Muscle of leg (tissue), 16 donors: Measurements from ENCODE around the gene ZFP36L2. TPM values are rescaled to one million over a fixed set of nuclear protein-coding genes. Genes with fewer than 3 reads are reported as not detected.

ENCODE experiments used
- DNase-seq: peaks from one replicate; pipeline ENCODE4 v3.0.0; 2013
- H3K27ac ChIP-seq: one replicate; pipeline ENCODE4 v1.5.1; 2013; ENCODE audit warnings: mild to moderate bottlenecking, low read length, control low read depth
- H3K27me3 ChIP-seq: one replicate; pipeline ENCODE4 v1.6.1; 2013; ENCODE audit warnings: low read length; ENCODE audit not compliant: control insufficient read depth, insufficient read depth
- H3K36me3 ChIP-seq: one replicate; pipeline ENCODE4 v1.6.1; 2013; ENCODE audit warnings: low read length; ENCODE audit not compliant: control insufficient read depth, insufficient read depth
- H3K4me1 ChIP-seq: one replicate; pipeline ENCODE4 v1.6.1; 2013; ENCODE audit warnings: low read length; ENCODE audit not compliant: control insufficient read depth, insufficient read depth
- H3K4me3 ChIP-seq: one replicate; pipeline ENCODE4 v1.5.1; 2013; ENCODE audit warnings: low read length, control low read depth
- H3K9me3 ChIP-seq: replicated peaks from 2 replicates; pipeline ENCODE4 v1.6.1; 2013; ENCODE audit warnings: low read depth, low read length; ENCODE audit not compliant: control insufficient read depth
- WGBS: methylation state at CpG from one replicate; pipeline ENCODE4 v1.1.5; 2013; ENCODE audit warnings: missing lambda C conversion rate; ENCODE audit not compliant: insufficient coverage; 5-methylcytosine and 5-hydroxymethylcytosine counted together
- long read RNA-seq, 11 donors: transcript quantifications; one replicate each; lab custom pipeline, GENCODE V29; 2026
- polyA plus RNA-seq, 8 donors: library from polyadenylated mRNA; unstranded; fragments of 120-200 nt; gene quantifications; one replicate each; pipeline versions ENCODE4 v1.2.1 to v1.2.3, GENCODE V29; 2013; ENCODE audit warnings: inconsistent platforms in 1 of 8, low replicate concordance in 1 of 8; ENCODE audit not compliant: insufficient read length in 8 of 8, insufficient read depth in 1 of 8
- total RNA-seq: library from RNA; stranded (reverse); fragments of 120-200 nt; gene quantifications from one replicate; pipeline ENCODE4 v1.2.4, GENCODE V29; 2013

The ZFP36L2 gene, protein sequence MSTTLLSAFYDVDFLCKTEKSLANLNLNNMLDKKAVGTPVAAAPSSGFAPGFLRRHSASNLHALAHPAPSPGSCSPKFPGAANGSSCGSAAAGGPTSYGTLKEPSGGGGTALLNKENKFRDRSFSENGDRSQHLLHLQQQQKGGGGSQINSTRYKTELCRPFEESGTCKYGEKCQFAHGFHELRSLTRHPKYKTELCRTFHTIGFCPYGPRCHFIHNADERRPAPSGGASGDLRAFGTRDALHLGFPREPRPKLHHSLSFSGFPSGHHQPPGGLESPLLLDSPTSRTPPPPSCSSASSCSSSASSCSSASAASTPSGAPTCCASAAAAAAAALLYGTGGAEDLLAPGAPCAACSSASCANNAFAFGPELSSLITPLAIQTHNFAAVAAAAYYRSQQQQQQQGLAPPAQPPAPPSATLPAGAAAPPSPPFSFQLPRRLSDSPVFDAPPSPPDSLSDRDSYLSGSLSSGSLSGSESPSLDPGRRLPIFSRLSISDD
- total RNA-seq (12.0 TPM), polyA plus RNA-seq (10 to 100 TPM; 51.9 to 82.2 (median 67.9) TPM)
- long read RNA-seq, donor 1, transcript ZFP36L2-201 (2 exons, 3,696 nt) = major isoform, 14 of 14 reads
- long read RNA-seq, donor 1, partial matches to known transcripts = 0 of 14 reads
- long read RNA-seq, donor 1, other reads (novel, unspliced or antisense) = 0 of 14 reads
- long read RNA-seq, donor 2, partial matches to known transcripts = 0 of 3 reads
- long read RNA-seq, donor 2, other reads (novel, unspliced or antisense) = 0 of 3 reads
- long read RNA-seq, donor 3, transcript ZFP36L2-201 (2 exons, 3,696 nt) = major isoform, 40 of 40 reads
- long read RNA-seq, donor 3, partial matches to known transcripts = 0 of 40 reads
- long read RNA-seq, donor 3, other reads (novel, unspliced or antisense) = 0 of 40 reads
- long read RNA-seq, donor 4, transcript ZFP36L2-201 (2 exons, 3,696 nt) = major isoform, 37 of 37 reads
- long read RNA-seq, donor 4, partial matches to known transcripts = 0 of 37 reads
- long read RNA-seq, donor 4, other reads (novel, unspliced or antisense) = 0 of 37 reads
- long read RNA-seq, donor 5, transcript ZFP36L2-201 (2 exons, 3,696 nt) = major isoform, 50 of 50 reads
- long read RNA-seq, donor 5, partial matches to known transcripts = 0 of 50 reads
- long read RNA-seq, donor 5, other reads (novel, unspliced or antisense) = 0 of 50 reads
- long read RNA-seq, donor 6, transcript ZFP36L2-201 (2 exons, 3,696 nt) = major isoform, 31 of 31 reads
- long read RNA-seq, donor 6, partial matches to known transcripts = 0 of 31 reads
- long read RNA-seq, donor 6, other reads (novel, unspliced or antisense) = 0 of 31 reads
- long read RNA-seq, donor 7, transcript ZFP36L2-201 (2 exons, 3,696 nt) = major isoform, 23 of 23 reads
- long read RNA-seq, donor 7, partial matches to known transcripts = 0 of 23 reads
- long read RNA-seq, donor 7, other reads (novel, unspliced or antisense) = 0 of 23 reads
- long read RNA-seq, donor 8, transcript ZFP36L2-201 (2 exons, 3,696 nt) = major isoform, 17 of 50 reads
- long read RNA-seq, donor 8, partial matches to known transcripts = 33 of 50 reads
- long read RNA-seq, donor 8, other reads (novel, unspliced or antisense) = 0 of 50 reads
- long read RNA-seq, donor 9, transcript ZFP36L2-201 (2 exons, 3,696 nt) = major isoform, 13 of 13 reads
- long read RNA-seq, donor 9, partial matches to known transcripts = 0 of 13 reads
- long read RNA-seq, donor 9, other reads (novel, unspliced or antisense) = 0 of 13 reads
- long read RNA-seq, donor 10, transcript ZFP36L2-201 (2 exons, 3,696 nt) = major isoform, 22 of 22 reads
- long read RNA-seq, donor 10, partial matches to known transcripts = 0 of 22 reads
- long read RNA-seq, donor 10, other reads (novel, unspliced or antisense) = 0 of 22 reads
- long read RNA-seq, donor 11, transcript ZFP36L2-201 (2 exons, 3,696 nt) = major isoform, 24 of 24 reads
- long read RNA-seq, donor 11, partial matches to known transcripts = 0 of 24 reads
- long read RNA-seq, donor 11, other reads (novel, unspliced or antisense) = 0 of 24 reads

DNA sequence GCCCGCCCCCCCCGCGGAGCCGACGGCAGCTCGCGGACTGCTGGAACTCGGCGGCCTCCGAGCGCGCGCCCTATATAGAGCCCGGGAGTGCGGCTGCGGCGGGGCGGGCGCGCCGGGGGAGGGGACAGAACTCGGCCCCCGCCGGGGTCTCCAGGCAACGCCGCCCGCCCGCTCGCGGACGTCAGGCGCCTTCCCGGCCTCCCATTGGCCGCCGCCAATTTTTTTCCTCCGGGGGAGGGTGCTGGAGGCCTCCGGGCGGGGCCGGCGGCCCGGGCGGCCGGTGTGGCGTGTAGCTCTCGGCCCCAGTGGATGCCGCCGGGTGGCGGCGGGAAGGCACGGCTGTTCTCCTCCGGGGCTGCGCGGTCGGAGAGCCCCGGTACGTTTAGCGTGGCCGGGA, at the start of gene ZFP36L2:
Gene ZFP36L2 (minus strand): TSS at position 49 of the 397 bp plus-strand sequence. CDS start 291 bp downstream, outside the sequence.
- Histone ChIP-seq H3K4me3 (peak within 1 kb of the TSS; percentile 96), H3K36me3 (peaks cover 38% of the 10 kb centered on the region), H3K27ac (peak within 1 kb of the TSS; percentile 98), H3K27me3 (no peaks in the 10 kb centered on the region), H3K9me3 (no peaks in the 10 kb centered on the region), H3K4me1 (peaks cover 33% of the 10 kb centered on the region)
- under 1% methylated on average over 57 of the region's 58 CpGs for WGBS
- peak; percentile 99 for DNase-seq

- Histone ChIP-seq H3K27ac (no peak overlapping the region), H3K4me3 (no peak overlapping the region), H3K27me3 (no peaks in the 10 kb centered on the region), H3K9me3 (no peaks in the 10 kb centered on the region), H3K36me3 (peaks cover 10% of the 10 kb centered on the region), H3K4me1 (peaks cover 37% of the 10 kb centered on the region)
- DNase-seq = no peak
- 83% methylated on average over 1 of the region's 4 CpGs for WGBS
Observed at GRCh38 chr2:43274721-43275120, 48.3 kb upstream of the ZFP36L2 start.

DNA sequence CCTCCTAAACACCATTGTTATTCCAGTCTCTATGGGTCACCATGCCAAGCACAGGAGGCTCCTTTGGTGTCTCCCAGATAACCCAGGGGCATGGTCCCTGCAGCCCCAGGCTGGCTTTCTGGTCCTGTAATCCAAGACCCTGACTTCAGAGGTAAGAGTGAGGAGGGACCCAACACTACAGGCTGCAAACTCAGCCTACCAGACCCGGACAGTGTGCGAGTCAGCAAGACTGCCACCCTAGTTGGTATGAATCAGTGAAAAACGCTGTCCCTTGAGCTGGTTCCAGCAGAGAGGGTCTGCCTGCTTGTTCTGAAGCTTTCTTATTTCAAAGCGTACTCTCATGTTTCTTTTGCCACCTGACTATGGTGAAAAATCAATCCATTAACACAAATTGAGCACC, 47.6 kb upstream of the ZFP36L2 start:
- Histone ChIP-seq H3K4me3 (no peak overlapping the region), H3K27ac (no peak overlapping the region), H3K9me3 (no peaks in the 10 kb centered on the region), H3K36me3 (peaks cover 9% of the 10 kb centered on the region), H3K4me1 (peaks cover 43% of the 10 kb centered on the region), H3K27me3 (no peaks in the 10 kb centered on the region)
- 100% methylated on average over 2 of the region's 4 CpGs for WGBS
- DNase-seq = no peak

DNA sequence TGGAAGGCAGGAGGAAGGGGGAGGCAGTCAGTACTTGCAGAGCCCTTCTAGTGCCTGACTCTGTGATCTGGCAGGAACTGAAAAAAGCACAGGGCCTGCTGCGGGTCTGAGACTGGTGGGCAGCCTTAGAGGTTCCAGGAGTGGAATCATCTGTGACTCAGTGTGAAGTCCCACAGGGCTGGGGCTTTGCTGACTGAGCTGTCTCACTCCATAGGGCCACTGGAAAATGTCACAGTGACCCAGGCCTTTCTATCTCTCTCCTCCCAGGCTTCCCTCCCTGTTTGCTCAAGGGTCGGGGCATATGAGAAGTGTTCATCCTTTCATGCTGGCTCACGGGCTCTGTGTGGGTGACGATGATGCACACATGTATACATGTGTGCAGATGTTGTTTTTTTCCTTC, 47.1 kb upstream of the ZFP36L2 start:
- H3K36me3 ChIP-seq = peaks cover 7% of the 10 kb centered on the region
- H3K27ac ChIP-seq = no peak overlapping the region
- H3K4me3 ChIP-seq = no peak overlapping the region
- H3K4me1 ChIP-seq = peaks cover 43% of the 10 kb centered on the region
- WGBS = no CpG with 5 or more reads among the region's 4 CpGs
- no peaks in the 10 kb centered on the region for H3K9me3 ChIP-seq
- H3K27me3 ChIP-seq = no peaks in the 10 kb centered on the region
- DNase-seq = no peak

GRCh38 chr2:43270930-43271615, 44.7 kb upstream of the ZFP36L2 start:
- DNase-seq = no peak
- Histone ChIP-seq H3K27me3 (no peaks in the 10 kb centered on the region), H3K4me3 (no peak overlapping the region), H3K27ac (no peak overlapping the region), H3K9me3 (no peaks in the 10 kb centered on the region), H3K36me3 (peaks cover 10% of the 10 kb centered on the region), H3K4me1 (peaks cover 50% of the 10 kb centered on the region)
- 83% methylated on average over 2 of the region's 4 CpGs for WGBS

DNA sequence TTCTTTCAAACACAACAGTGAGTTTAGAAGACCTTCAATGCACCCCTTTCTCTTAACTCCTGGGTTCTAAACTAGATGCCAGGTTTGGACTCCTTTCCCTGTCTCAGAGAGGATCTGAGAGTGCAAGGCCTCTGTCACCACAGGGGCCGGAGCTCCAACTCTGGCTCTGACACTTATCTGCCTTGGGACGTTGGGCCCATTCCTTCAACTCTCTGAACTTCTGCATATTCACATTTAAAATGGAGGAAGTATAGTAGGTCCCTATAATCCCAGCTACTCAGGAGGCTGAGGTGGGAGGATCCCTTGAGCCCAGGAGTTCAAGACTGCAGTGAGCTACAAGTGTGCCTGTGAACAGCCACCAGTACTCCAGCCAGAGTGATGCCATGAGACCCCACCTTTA, 44.1 kb upstream of the ZFP36L2 start:
- peaks cover 10% of the 10 kb centered on the region for H3K36me3 ChIP-seq
- no peak for DNase-seq
- WGBS = no CpG with 5 or more reads among the region's 2 CpGs
- H3K27ac ChIP-seq = peak overlapping the region; percentile 95
- H3K9me3 ChIP-seq = no peaks in the 10 kb centered on the region
- H3K27me3 ChIP-seq = no peaks in the 10 kb centered on the region
- no peak overlapping the region for H3K4me3 ChIP-seq
- peaks cover 50% of the 10 kb centered on the region for H3K4me1 ChIP-seq

DNA sequence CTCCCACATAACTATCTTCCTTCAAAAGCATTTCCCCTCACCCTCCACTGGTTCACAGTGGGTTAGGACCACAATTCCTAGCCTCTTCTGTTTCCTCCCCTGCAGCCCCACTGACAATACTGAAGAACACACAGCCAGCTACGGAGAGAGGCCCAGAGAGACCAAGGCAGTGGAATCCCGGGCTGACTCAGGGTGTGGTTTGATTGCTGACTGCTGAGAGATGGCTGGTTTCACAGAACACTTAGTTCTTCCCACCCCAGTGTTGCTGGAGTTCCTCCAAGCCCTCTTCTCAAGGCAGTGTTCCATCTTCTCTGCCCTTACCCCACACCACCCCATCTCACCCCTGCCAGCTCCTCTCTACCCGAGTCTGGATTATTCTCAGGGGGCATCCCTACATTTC, 43.3 kb upstream of the ZFP36L2 start:
- H3K27ac ChIP-seq = peak overlapping the region; percentile 95
- H3K9me3 ChIP-seq = no peaks in the 10 kb centered on the region
- DNase-seq = peak; percentile 47
- peaks cover 10% of the 10 kb centered on the region for H3K36me3 ChIP-seq
- peaks cover 56% of the 10 kb centered on the region for H3K4me1 ChIP-seq
- no peak overlapping the region for H3K4me3 ChIP-seq
- H3K27me3 ChIP-seq = no peaks in the 10 kb centered on the region
- no CpG with 5 or more reads among the region's 3 CpGs for WGBS

DNA sequence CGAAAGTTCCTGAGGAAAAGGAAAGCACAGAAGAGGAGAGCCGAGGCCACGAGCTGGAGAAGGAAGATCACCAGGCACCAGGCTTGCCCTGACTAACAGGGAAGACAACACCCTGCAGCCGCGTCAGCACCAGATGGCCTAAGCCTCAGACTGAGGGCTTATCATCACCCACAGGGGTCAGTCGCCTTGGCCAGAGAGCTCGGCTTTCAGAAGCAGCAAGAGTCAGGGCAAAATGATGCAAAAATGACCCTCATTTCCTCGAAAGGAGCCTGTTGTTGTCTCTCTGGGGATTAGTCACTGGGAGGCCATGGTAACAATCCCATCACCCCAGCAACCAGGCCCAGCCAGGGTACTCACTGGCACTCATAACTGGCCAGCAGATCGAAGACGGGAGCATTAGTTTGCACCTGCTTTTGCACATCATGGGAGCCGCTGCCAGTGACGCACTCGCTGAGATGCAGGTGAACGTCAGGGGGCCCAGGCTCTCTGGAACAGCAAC, 42.7 kb upstream of the ZFP36L2 start:
- H3K36me3 ChIP-seq = peaks cover 9% of the 10 kb centered on the region
- DNase-seq = peak; percentile 59
- peak overlapping the region; percentile 95 for H3K27ac ChIP-seq
- H3K9me3 ChIP-seq = no peaks in the 10 kb centered on the region
- peaks cover 60% of the 10 kb centered on the region for H3K4me1 ChIP-seq
- no peaks in the 10 kb centered on the region for H3K27me3 ChIP-seq
- 51% methylated on average over 13 of the region's 14 CpGs for WGBS
- no peak overlapping the region for H3K4me3 ChIP-seq
